Effector CD4-positive, alpha-beta T cell (primary cell): Measurements from ENCODE around the gene C4orf33.
"Not testable (repeated sequence)": the region's sequence is repeated elsewhere in the genome, so short reads cannot be mapped to it uniquely, and the experiment has no call there.

Experiments used
- DNase-seq: peaks from one replicate; pipeline ENCODE4 v3.0.0-alpha.2; 2020
- total RNA-seq: gene quantifications from one replicate; lab custom pipeline; 2026; lab: John Stamatoyannopoulos, UW

Gene C4orf33
- 15.9 reads per million, percentile 42 among the genes with 10 or more reads in this experiment for total RNA-seq

GRCh38 chr4:129095811-129096454 is at the start of gene C4orf33:
C4orf33 (plus strand) TSS chr4:129096152; CDS start chr4:129102611, 6,459 bp downstream.
- DNase-seq, result peak; percentile 60

GRCh38 chr4:129059028-129059427 is 36.9 kb upstream of the C4orf33 start:
- DNase-seq, result no peak

GRCh38 chr4:129062580-129062979 is 33.4 kb upstream of the C4orf33 start:
- no peak for DNase-seq

GRCh38 chr4:129063640-129064039 is 32.3 kb upstream of the C4orf33 start:
- DNase-seq, result no peak

- DNase-seq, result no peak
Observed at GRCh38 chr4:129064717-129065116, 31.2 kb upstream of the C4orf33 start.

- not testable (repeated sequence) for DNase-seq
Observed at GRCh38 chr4:129069537-129069936, 26.4 kb upstream of the C4orf33 start.

- no peak for DNase-seq
Observed at GRCh38 chr4:129077326-129077725, 18.6 kb upstream of the C4orf33 start.

GRCh38 chr4:129080129-129080528 is 15.8 kb upstream of the C4orf33 start:
- no peak for DNase-seq

- no peak for DNase-seq
Observed at GRCh38 chr4:129082302-129082701, 13.7 kb upstream of the C4orf33 start.

GRCh38 chr4:129085472-129085871 is 10.5 kb upstream of the C4orf33 start:
- DNase-seq, result no peak

- no peak for DNase-seq
Observed at GRCh38 chr4:129087516-129087915, 8.4 kb upstream of the C4orf33 start.

- DNase-seq, result no peak
Observed at GRCh38 chr4:129092631-129093190, 3.2 kb upstream of the C4orf33 start.

- peak; percentile 97 for DNase-seq
Observed at GRCh38 chr4:129093191-129093920, 2.6 kb upstream of the C4orf33 start, which contains the start of gene SCLT1. SCLT1 (minus strand) TSS chr4:129093539; CDS start chr4:129093103, 436 bp downstream.

GRCh38 chr4:129094347-129094746 is 1.6 kb upstream of the C4orf33 start:
- DNase-seq, result no peak

GRCh38 chr4:129098531-129099001 is 2.6 kb downstream of the C4orf33 start:
- DNase-seq, result no peak

- DNase-seq, result no peak
Observed at GRCh38 chr4:129109965-129110824, 14.2 kb downstream of the C4orf33 start.

- no peak for DNase-seq
Observed at GRCh38 chr4:129110931-129111330, 15.0 kb downstream of the C4orf33 start.

- no peak for DNase-seq
Observed at GRCh38 chr4:129111919-129112318, 16.0 kb downstream of the C4orf33 start.

GRCh38 chr4:129113434-129113833 is 17.5 kb downstream of the C4orf33 start:
- DNase-seq, result no peak

- DNase-seq, result no peak
Observed at GRCh38 chr4:129113919-129114318, 18.0 kb downstream of the C4orf33 start.

GRCh38 chr4:129117705-129118104 is 21.8 kb downstream of the C4orf33 start:
- DNase-seq, result no peak

GRCh38 chr4:129126614-129127013 is 30.7 kb downstream of the C4orf33 start:
- DNase-seq, result not testable (repeated sequence)

GRCh38 chr4:129129143-129129542 is 33.2 kb downstream of the C4orf33 start:
- no peak for DNase-seq
